Transverse colon (tissue), 4 donors: Measurements from ENCODE around the gene CCSER2. TPM values are rescaled to one million over a fixed set of nuclear protein-coding genes. Genes with fewer than 3 reads are reported as not detected.
"Not testable (repeated sequence)": the region's sequence is repeated elsewhere in the genome, so short reads cannot be mapped to it uniquely, and the experiment has no call there.

Experiments used
- DNase-seq: peaks from one replicate; pipeline ENCODE4 v3.0.0-alpha.2; 2019
- H3K27ac ChIP-seq, 4 donors: fragments of 200-600 bp; sonication (generic); 2 replicates each; pipeline ENCODE4 v1.5.1; 2016 to 2018; ENCODE audit warnings: inconsistent platforms in 4 of 4
- H3K27me3 ChIP-seq: fragments of 200-600 bp; sonication (generic); 2 replicates; pipeline ENCODE4 v1.5.1; 2017; ENCODE audit warnings: inconsistent platforms
- H3K36me3 ChIP-seq, 4 donors: fragments of 200-600 bp; sonication (generic); 2 replicates each; pipeline ENCODE4 v1.5.1; 2017 to 2019; ENCODE audit warnings: inconsistent platforms in 4 of 4
- H3K4me1 ChIP-seq, 4 donors: fragments of 200-600 bp; sonication (generic); 2 replicates each; pipeline ENCODE4 v1.5.1; 2017 to 2020; ENCODE audit warnings: inconsistent platforms in 4 of 4
- H3K4me3 ChIP-seq, 4 donors: fragments of 200-600 bp; sonication (generic); 1 replicate in 1 of 4; 2 replicates in 3 of 4; pipeline versions ENCODE4 v1.5.1 to v1.6.1; 2017 to 2019; ENCODE audit warnings: inconsistent platforms in 4 of 4
- H3K9me3 ChIP-seq, 2 donors: fragments of 200-600 bp; sonication (generic); 2 replicates each; pipeline ENCODE4 v1.5.1; 2017 to 2019; ENCODE audit warnings: inconsistent platforms in 2 of 2
- EP300 ChIP-seq: sonication (generic); formaldehyde crosslinking; IDR thresholded peaks from one replicate; pipeline ENCODE4 v1.6.1; 2017; ENCODE audit warnings: antibody characterized with exemption, low read depth
- POLR2A ChIP-seq: fragments of 450-650 bp; IDR thresholded peaks from one replicate; pipeline ENCODE4 v1.6.1; 2016; ENCODE audit warnings: antibody characterized with exemption, mild to moderate bottlenecking, moderate library complexity
- POLR2AphosphoS5 ChIP-seq, 3 donors: sonication (generic); formaldehyde crosslinking; IDR thresholded peaks; one replicate each; pipeline ENCODE4 v1.6.1; 2016; ENCODE audit warnings: antibody characterized with exemption in 3 of 3
- WGBS, 2 donors: methylation state at CpG; one replicate each; pipeline ENCODE4 v1.1.5; 2018; ENCODE audit warnings: low coverage in 1 of 2; 5-methylcytosine and 5-hydroxymethylcytosine counted together
- in situ Hi-C, 4 donors: fragments of 200-750 bp; cut with MboI; loops; one replicate each; pipeline versions ENCODE4 v1.15.0 to v1.15.1; 2017; ENCODE audit warnings: low sequenced_read_pairs in 3 of 4, low pct_ligation_motif_present in 1 of 4, low pct_unique_long_range_greater_than_20kb in 1 of 4
- intact Hi-C: fragments of 100-400 bp; cut with DNase I; formaldehyde crosslinking; loops from one replicate; pipeline ENCODE4 v1.15.1; 2023; ENCODE audit warnings: low total_unique reads
- total RNA-seq, 4 donors: library from RNA; depleted of rRNA; stranded (reverse); fragments of >200 nt; gene quantifications; one replicate each; pipeline ENCODE4 v1.1.0, GENCODE V29; 2016
- TF ChIP-seq, protein P1 (sequence below), 5 experiments: fragments of 200-600 bp in 3 of 5; fragments of 450-650 bp in 2 of 5; sonication (generic) in 3 of 5; IDR thresholded peaks; 1 replicate in 2 of 5; 2 replicates in 3 of 5; pipeline ENCODE4 v1.5.1; 2016 to 2017; ENCODE audit warnings: antibody characterized with exemption in 5 of 5, inconsistent platforms in 3 of 5, mild to moderate bottlenecking in 2 of 5, moderate library complexity in 1 of 5

Gene CCSER2
- total RNA-seq, 4 donors from 2014 or later, result 20.9 to 45.6 (median 33.7) TPM

DNA sequence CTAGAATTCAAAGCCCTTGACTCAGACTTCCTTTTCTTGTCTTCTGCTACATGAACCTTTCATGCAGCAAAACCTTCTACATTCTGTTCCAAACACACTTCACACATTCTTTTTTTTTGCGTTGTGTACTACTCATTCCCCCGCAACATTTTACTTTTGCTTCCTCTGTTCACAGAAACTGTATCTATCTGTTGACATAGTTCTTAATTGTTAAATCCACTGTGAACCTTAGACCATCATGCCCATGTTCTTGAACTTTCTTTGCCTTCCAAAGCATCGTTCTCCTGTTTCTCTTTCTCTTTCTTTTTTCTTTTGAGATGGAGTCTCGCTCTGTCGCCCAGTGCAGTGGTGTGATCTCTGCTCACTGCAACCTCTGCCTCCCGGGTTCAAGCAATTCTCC is 14.2 kb downstream of the CCSER2 start:
- peaks cover 0 to 27% (median 5%) of the 10 kb centered on the region in 4 donors for H3K4me1 ChIP-seq
- H3K36me3 ChIP-seq, result no peaks in the 10 kb centered on the region
- H3K27ac ChIP-seq, result no peak overlapping the region
- in situ Hi-C loops, result loop anchor here in 1 of 4 donors (25.0 kb wide), 1 partner anchor 205 kb away; the partner anchor contains the start of gene GHITM
- 69 to 76% methylated on average over 5 to 6 of the region's 6 CpGs for WGBS, 2 donors
- H3K27me3 ChIP-seq, result no peaks in the 10 kb centered on the region
- intact Hi-C loops, result no loop called here
- H3K9me3 ChIP-seq, result no peaks in the 10 kb centered on the region
- no peak overlapping the region for H3K4me3 ChIP-seq
- DNase-seq, result no peak
- TF ChIP-seq POLR2A (no peak), EP300 (no peak), POLR2AphosphoS5 (IDR thresholded peaks at IDR 0.05) (no peak)
- TF ChIP-seq, protein P1, sequence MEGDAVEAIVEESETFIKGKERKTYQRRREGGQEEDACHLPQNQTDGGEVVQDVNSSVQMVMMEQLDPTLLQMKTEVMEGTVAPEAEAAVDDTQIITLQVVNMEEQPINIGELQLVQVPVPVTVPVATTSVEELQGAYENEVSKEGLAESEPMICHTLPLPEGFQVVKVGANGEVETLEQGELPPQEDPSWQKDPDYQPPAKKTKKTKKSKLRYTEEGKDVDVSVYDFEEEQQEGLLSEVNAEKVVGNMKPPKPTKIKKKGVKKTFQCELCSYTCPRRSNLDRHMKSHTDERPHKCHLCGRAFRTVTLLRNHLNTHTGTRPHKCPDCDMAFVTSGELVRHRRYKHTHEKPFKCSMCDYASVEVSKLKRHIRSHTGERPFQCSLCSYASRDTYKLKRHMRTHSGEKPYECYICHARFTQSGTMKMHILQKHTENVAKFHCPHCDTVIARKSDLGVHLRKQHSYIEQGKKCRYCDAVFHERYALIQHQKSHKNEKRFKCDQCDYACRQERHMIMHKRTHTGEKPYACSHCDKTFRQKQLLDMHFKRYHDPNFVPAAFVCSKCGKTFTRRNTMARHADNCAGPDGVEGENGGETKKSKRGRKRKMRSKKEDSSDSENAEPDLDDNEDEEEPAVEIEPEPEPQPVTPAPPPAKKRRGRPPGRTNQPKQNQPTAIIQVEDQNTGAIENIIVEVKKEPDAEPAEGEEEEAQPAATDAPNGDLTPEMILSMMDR (IDR thresholded peaks at IDR 0.05), result no peak

DNA sequence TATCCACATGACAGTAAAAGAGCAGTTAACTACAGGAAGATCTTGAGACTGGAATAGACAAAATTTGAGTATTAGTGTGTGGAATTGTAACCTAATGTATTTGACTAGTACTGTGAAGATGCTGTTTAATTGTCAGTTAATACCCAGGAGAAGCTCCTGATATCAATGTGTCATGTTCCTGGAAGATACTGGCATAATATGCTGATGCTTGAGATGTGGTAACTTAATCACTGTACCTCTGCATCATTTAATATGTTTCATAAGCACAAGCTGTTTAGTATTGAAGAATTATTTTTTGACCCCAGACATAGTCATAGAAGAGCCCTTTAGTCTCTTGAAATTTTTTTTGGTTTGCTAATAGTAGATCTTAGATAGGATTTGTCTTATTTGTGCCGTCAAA is 15.4 kb downstream of the CCSER2 start:
- DNase-seq, result no peak
- WGBS, 2 donors, result 93 to 95% methylated on average over 1 of the region's 1 CpG
- Histone ChIP-seq H3K27ac (no peak overlapping the region), H3K4me3 (no peak overlapping the region), H3K9me3 (no peaks in the 10 kb centered on the region), H3K36me3 (no peaks in the 10 kb centered on the region), H3K4me1 (peaks cover 0 to 28% (median 5%) of the 10 kb centered on the region in 4 donors), H3K27me3 (no peaks in the 10 kb centered on the region)
- intact Hi-C loops, result no loop called here
- in situ Hi-C loops, result loop anchor here in 1 of 4 donors (25.0 kb wide), 1 partner anchor 207 kb away; the partner anchor contains the start of gene GHITM
- TF ChIP-seq POLR2AphosphoS5 (IDR thresholded peaks at IDR 0.05) (no peak), POLR2A (no peak), EP300 (no peak)
- TF ChIP-seq, protein P1 (IDR thresholded peaks at IDR 0.05), result no peak

DNA sequence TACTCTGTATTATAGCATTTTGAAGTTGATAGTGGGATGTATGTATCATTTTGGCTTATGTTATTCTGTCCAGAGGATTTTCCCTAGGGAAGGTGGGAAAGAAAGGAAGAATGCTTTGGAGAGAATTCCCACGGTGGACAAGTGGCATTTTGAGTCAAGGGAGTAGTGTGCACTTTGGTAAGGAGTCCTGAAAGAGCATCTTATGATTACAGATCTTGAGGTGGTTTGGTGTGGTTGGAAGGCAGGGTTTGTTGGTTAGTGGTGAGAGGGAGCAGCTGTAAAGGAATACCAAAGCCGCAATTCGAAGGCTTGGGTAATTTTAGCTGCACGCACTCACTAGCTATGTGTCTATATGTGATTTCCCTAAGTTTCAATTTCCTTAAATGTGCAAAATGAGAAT is 16.1 kb downstream of the CCSER2 start:
- WGBS, 2 donors, result 63 to 71% methylated on average over 4 of the region's 4 CpGs
- intact Hi-C loops (no loop called here), in situ Hi-C loops (loop anchor here in 1 of 4 donors (25.0 kb wide), 1 partner anchor 207 kb away; the partner anchor contains the start of gene GHITM)
- TF ChIP-seq EP300 (no peak), POLR2A (no peak), POLR2AphosphoS5 (IDR thresholded peaks at IDR 0.05) (no peak)
- TF ChIP-seq, protein P1 (IDR thresholded peaks at IDR 0.05), result no peak
- Histone ChIP-seq H3K4me3 (no peak overlapping the region), H3K4me1 (peaks cover 0 to 31% (median 5%) of the 10 kb centered on the region in 4 donors), H3K27ac (no peak overlapping the region), H3K9me3 (no peaks in the 10 kb centered on the region), H3K27me3 (no peaks in the 10 kb centered on the region), H3K36me3 (no peaks in the 10 kb centered on the region)
- DNase-seq, result no peak

DNA sequence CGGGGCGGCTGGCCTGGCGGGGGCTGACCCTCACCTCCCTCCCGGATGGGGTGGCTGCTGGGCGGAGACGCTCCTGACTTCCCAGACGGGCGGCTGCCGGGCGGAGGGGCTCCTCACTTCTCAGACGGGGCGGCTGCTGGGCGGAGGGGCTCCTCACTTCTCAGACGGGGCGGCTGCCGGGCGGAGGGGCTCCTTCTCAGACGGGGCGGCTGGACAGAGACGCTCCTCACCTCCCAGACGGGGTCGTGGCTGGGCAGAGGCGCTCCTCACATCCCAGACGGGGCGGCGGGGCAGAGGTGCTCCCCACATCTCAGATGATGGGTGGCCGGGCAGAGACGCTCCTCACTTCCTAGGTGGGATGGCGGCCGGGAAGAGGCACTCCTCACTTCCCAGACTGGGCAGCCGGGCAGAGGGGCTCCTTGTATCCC is 19.2 kb downstream of the CCSER2 start:
- intact Hi-C loops, DNase-seq, H3K36me3 ChIP-seq, H3K27me3 ChIP-seq, H3K4me3 ChIP-seq, H3K9me3 ChIP-seq: not testable (repeated sequence)
- Histone ChIP-seq H3K4me1 (peaks cover 0 to 23% (median 1%) of the 10 kb centered on the region in 4 donors), H3K27ac (peak overlapping the region in 1 of 4 donors; percentile 18)
- WGBS, 2 donors, result 98% methylated on average over 20 of the region's 31 CpGs; no CpG with 5 or more reads in 1 of the 2 donors
- in situ Hi-C loops, result loop anchor here in 1 of 4 donors (25.0 kb wide), 1 partner anchor 210 kb away; the partner anchor contains the start of gene GHITM
